Dedifferentiated amniotic fluid mesenchymal stem cell (primary cell): ENCODE measurements around the gene ZNF548.
"Not testable (repeated sequence)": the region's sequence is repeated elsewhere in the genome, so short reads cannot be mapped to it uniquely, and the experiment has no call there.

Experiments
- DNase-seq: peaks from one replicate; pipeline ENCODE4 v3.0.0-alpha.2; 2016; ENCODE audit errors: extremely low spot score

ZNF548 gene

DNA sequence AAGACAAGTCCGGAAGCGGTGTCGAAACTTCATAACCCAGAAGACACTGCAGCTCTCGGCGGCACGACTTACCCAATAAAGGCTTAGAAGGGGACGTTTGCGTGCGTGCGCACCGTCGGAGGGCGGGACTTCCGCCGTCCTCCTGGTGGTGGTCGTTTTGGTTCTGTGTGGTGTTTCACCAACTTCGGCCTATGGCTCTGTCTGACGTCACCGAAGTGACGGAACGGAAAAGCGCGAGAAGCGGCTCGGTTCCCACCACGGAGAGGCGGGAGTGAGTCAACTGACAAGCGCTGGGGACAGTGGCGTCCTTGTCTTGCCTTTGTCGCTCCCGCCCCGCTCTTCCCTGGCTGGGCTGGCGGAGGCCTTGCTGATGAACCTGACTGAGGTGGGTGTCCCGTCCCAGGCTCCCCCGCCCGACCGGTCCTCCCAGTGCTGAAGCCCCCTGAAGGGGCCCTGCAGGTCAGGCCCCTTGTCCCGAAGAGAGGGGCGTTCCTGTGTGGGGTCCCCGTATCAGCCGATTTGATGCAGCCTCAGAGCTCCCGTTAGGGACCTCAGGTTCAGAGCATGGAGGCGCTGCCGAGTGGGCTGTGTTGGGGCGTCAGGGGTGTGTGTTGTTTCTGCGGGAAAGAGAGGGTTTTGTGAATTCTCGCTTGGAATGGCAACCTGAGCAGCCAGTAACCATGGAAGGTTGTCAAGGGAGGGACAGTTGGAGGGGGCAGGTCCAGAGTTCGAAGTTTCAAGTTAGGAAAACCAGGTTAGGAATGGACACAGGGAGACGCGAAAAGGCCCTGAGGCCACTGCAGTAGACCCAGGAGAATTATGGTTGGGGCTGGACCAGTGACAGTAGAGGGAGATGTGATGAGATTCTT lies at the start of gene ZNF548:
Gene ZNF548, plus strand, starts transcription at position 125 of the 869 bp plus-strand sequence. Its CDS starts 246 bp downstream, at position 371.
- peak; percentile 97 for DNase-seq

DNA sequence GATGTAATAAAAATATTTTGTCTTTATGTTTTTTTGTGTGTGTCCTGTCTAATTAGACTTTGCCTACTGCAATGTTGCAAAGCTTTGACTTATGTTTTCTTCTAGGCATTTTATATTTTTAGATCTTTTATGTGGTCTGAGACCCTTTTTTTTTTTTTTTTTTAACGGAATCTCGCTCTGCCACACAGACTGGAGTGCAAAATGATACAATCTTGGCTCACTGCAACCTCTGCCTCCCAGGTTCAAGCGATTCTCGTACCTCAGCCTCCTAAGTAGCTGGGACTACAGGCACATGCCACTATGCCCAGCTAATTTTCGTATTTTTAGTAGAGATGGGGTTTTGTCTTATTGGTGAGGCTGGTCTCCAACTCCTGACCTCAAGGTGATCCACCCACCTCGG lies 47.1 kb upstream of the ZNF548 start:
- no peak for DNase-seq

DNA sequence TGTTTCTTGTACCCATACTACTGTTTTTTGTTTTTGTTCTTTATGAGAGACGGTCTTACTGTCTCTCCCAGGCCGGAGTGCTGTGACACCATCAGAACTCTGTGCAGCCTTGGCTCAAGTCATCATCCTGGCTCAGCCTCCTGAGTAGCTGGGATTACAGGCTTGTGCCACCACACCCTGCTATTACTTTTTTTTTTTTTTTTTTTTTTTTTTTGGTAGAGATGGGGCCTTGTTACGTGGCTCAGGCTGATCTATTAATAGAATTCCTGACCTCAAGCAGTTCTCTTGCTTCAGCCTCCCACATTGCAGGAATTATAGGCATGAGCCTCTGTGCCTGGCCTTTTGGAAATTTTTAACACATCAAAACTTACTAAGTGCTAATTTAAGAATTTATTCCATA lies 41.5 kb upstream of the ZNF548 start:
- peak; percentile 35 for DNase-seq

DNA sequence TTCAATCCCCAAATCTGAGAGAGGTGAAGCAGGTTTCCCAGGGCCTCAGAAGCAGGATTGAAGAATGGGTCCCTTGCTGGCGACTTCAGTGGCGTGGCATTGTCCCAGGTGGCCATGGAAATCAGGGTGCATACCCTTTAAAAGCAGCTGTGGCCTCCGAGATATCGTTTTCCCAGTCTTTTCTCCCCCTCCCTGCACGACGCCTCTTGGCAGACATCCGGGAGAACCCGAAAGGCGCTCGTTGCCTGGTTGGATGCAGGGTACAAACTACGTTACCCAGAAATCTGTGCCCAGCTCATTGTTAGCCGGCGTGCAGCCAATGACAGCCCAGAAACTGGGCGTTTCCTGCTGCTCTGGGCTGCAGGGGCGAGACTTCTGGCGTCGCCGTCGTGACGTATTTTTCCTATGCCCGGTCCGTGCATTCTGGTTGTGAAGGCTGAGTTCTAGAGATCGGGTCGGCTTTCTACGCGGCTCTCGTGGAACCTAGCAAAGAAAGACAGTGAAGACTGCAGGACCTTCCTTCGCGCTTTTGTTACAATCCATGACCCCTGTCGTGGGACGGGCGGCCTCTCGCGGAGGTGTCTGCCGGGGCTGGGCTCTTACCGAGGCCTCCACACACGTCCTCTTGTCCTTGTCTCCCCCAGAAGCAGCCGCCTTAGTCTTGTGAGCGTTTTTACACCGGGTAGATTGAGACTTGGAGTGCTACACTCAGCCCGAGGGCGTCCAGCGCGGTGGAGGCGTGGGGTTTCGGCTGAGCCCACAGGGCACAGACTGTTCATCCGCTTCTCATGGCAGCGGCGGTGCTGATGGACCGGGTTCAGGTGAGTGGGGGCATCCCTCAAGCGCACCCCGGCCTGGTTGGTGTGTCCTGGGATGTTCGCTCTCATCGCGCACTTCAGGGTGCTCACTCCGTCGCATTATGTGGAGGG lies 38.5 kb upstream of the ZNF548 start, which contains the start of gene ZNF304:
Gene ZNF304, plus strand, starts transcription at position 395 of the 929 bp plus-strand sequence. Its CDS starts 394 bp downstream, at position 789.
- DNase-seq, result peak; percentile 96

DNA sequence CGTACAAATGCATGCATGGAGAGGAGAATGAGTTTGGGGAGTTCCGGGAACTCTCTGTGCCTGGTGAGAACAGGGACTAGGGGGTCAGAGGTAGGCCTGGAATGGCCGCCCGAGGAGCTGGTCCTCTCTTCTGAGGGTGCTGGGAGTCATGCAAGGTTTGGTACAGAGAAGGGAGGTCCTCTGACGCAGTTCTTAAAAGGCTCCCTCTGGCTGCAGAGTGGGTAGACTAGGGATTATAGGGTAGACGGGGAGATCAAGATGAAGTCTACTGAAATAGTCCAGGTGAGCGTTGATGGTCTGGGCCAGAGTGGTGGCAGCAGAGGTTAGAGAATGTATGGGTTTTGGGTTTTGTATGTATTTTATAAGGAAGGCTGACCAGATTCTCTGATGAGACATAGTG lies 37.8 kb upstream of the ZNF548 start:
- no peak for DNase-seq

DNA sequence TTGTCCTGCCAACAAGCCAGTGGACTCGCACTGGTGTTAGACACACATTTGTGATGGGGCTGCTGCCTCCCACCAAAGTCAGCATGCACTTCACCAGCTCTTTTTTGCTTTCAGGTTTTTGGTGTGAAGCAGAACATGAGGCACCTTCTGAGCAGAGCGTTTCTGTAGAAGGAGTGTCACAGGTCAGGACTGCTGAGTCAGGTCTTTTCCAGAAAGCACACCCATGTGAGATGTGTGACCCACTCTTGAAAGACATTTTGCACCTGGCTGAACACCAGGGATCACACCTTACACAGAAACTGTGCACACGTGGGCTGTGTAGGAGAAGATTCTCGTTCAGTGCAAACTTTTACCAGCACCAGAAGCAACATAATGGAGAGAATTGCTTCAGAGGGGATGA lies 33.7 kb upstream of the ZNF548 start:
- DNase-seq, result no peak

DNA sequence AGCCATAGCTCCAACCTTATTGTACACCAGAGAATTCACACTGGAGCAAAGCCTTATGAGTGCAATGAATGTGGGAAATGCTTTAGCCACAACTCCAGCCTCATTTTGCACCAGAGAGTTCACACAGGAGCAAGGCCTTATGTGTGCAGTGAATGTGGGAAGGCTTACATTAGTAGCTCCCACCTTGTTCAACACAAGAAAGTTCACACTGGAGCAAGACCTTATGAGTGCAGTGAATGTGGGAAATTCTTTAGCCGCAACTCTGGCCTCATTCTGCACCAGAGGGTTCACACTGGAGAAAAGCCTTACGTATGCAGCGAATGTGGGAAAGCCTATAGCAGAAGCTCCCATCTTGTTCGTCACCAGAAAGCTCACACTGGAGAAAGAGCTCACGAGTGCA lies 32.2 kb upstream of the ZNF548 start:
- DNase-seq, result no peak

DNA sequence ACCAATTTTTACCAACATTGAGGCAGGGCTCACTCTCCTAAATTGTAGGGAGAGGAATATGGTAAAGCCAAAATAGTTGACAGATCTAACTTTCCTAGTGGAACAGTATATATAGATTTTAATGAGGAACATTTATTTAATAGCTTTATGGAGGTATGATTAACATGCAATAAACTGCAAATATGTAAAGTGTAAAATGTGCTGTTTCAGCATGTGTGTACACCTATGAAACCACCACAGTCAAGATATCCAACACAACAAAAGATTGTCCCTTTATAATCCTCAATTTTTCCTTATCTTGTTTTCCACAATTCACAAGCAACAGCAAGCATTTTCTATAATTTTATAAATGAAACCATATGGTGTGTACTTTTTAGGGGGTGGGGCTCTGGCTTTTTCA lies 30.4 kb upstream of the ZNF548 start:
- DNase-seq, result no peak

DNA sequence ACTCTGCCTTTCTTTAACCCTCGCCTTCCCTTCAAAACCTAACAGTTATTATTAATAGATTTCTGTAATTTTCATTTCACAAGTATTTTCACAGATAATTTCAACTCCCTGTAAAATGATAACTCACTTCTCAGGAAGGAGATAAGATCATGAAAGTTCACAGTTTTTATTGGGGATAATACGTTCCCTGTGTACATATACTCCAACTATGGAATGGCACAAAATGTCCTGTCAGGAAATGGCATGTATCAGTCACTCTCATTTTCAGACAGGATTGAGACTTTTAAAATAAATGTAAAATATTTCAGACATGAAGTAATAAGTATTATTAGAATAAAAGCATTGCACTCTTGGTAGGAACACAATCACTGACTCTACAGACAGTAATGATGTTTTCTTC lies 27.2 kb upstream of the ZNF548 start:
- no peak for DNase-seq

DNA sequence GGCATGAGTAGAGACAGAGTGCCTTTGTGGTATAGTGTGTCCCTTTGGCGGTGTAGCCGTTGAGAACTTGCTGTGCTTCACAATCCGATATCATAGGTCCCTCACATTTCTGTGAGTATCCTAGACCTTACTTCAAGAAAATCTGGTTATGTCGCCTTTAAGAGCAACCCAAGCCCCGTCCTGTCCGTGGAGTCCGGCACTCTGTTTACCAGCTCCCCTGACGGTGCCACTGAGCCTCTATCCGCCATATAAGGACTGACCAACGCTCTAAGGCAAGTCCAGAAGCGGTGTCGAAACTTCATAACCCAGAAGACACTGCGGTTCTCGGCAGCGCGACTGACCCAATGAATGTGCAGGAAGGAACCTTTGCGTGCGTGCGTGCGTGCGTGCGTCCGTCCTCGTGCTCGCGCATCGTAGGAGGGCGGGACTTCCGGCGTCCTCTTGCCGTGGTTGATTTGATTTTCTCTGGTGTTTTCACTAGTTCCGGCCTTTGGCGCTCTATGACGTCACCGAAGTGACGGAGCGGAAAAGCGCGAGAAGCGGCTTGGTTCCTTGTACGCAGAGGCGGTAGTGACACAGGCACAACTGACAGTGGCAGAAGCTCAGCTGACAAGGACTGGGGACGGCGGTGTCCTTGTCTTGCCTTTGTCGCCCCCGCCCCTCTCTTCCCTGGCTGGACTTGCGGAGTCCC lies 26.5 kb upstream of the ZNF548 start, which contains the start of the genes TRAPPC2B and ZNF547:
Gene TRAPPC2B, plus strand, starts transcription at position 555 of the 691 bp plus-strand sequence. CDS start 1,283 bp downstream, outside the sequence.
Gene ZNF547, plus strand, starts transcription at position 555 of the 691 bp plus-strand sequence. CDS start 5,005 bp downstream, outside the sequence.
- DNase-seq, result peak; percentile 100

DNA sequence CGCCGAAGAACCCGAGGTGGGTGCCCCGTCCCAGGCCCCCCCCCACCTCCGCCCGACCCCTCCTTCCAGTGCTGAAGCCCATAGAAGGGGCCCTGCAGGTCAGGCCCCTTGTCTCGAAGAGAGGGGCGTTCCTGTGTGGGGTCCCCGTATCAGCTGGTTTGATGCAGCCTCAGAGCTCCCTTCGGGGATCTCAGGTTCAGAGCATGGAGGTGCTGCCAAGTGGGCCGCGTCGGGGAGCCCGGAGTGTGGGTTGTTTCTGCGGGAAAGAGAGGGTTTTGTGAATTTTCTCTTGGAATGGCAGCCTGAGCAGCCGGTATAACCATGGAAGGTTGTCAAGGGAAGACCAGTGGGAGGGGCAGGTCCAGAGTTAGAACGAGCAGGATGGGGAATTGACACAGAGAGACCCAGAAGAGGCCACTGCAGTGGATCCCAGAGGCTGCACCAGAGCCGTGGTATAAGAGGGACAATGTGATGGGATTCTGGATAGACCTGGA lies 25.9 kb upstream of the ZNF548 start:
- DNase-seq, result peak; percentile 20

DNA sequence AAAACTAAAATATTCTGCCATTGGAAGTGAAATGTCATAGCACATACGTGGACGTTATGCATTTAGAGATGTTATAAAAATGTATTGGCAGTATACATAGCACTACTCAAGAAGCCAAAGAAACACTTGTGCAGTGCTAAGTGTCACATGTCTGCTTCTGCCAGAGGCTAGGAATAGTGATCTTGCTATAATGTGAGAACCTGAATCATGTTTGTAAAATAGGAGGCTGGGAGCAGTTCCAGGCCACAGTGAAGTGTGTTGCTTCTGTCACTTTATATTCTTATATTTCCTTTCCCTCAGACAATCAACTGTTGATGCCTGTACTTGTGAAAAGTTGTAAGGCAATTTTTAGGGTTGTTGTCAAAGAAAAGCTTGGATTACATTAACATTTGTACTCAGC lies 22.9 kb upstream of the ZNF548 start:
- DNase-seq, result no peak

DNA sequence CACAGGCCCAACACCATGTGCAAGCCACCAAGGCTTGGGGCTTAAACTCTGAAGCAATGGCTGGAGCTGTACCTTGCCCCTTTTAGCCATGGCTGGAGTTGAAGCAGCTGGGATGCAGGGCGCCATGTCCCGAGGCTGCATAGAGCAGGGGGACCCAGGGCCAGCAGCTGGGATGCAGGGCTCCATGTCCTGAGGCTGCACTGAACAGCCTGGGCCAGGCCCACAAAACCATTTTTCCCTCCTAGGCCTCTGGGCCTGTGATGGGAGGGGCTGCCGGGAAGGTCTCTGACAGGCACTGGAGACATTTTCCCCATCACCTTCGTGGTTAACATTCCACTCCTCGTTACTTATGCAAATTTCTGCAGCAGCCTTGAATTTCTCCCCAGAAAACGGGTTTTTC lies 15.5 kb upstream of the ZNF548 start:
- DNase-seq, result no peak

DNA sequence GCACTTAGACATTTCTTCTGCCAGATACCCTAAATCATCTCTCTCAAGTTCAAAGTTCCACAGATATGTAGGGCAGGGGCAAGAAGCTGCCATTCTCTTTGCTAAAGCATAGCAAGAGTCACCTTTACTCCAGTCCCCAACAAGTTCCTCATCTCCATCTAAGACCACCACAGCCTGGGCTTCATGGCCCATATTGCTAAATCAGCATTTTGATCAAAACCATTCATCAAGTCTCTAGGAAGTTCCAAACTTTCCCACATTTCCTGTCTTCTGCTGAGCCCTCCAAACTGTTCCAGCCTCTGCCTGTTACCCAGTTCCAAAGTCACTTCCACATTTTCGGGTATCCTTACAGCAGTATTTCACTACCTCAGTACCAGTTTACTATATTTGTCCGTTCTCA lies 15.0 kb upstream of the ZNF548 start:
- DNase-seq, result not testable (repeated sequence)

DNA sequence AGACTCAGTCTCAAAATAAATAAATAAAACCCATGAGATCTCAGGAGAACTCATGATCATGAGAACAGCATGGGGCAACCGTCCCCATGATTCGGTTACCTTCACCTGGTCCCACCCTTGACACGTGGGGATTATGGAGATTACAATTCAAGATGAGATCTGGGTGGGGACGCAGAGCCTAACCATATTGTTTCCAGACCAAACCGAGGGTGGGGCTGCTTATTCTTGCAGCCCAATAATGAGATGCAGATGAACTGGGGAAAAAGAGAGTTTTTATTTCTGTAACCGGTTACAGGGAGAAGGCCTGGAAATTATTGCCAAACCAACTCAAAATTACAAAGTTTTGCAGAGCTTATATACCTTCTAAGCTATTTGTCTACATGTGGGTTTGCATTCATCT lies 13.5 kb upstream of the ZNF548 start:
- DNase-seq, result no peak

DNA sequence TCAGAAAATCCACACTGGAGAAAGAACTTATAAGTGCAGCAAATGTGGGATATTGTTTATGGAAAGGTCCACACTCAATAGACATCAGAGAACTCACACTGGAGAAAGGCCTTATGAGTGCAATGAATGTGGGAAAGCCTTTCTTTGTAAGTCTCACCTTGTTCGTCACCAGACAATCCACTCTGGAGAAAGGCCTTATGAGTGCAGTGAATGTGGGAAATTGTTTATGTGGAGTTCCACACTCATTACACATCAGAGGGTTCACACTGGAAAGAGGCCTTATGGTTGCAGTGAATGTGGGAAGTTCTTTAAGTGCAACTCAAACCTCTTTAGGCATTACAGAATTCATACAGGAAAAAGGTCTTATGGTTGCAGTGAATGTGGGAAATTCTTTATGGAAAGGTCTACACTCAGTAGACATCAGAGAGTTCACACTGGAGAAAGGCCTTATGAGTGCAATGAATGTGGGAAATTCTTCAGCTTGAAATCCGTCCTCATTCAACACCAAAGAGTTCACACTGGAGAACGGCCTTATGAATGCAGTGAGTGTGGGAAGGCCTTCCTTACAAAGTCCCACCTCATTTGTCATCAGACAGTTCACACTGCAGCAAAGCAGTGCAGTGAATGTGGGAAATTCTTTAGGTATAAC lies 12.0 kb upstream of the ZNF548 start:
- DNase-seq, result no peak

DNA sequence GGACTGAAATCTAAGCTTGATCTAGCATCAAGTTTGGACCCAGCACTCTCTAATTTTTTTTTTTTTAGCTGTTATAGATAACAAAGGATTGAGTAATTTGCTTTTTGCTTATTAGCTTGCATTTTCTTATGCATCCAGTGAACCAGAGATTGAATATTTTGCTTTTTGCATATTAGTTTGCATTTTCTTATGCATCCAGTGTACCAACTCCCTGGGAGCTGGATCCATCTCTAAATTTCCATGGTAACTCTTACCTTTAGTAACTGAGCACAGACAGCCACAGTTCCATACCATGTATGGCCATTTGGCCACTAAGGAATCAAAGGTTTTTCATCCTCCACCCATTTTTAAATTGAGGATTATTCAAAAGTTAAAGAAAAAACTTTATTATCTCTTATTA lies 8.7 kb upstream of the ZNF548 start:
- no peak for DNase-seq

DNA sequence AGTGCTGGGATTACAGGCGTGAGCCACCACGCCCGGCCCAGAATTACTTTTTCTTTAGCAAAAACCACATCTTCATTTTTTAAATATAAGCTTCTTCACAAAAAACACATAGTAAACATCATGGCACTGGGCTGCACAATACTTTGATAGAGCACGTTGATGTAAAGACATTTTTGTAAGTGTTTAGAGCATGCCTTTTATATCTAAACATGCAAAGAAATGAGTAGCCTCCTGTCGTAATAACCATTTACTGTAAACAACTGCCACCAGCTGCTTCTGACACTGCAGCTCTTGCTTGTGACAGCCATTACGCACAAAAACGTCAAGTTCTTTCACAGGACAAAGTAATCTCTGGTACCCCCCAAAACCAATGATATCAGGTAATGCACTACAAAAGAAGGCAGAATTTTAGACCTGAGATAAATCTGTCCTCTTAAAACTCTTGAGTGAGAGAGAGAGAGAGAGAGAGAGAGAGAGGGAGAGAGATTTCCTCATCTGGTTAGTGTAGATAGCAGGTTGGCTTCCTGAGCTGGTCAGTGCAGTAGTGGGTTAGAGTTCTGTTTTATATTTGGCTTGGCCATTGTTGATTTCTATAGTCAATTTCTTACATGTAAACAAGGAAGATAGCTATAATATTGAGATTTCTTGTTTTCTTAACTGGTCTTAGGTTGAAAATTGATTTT lies 6.7 kb upstream of the ZNF548 start:
- DNase-seq, result no peak

DNA sequence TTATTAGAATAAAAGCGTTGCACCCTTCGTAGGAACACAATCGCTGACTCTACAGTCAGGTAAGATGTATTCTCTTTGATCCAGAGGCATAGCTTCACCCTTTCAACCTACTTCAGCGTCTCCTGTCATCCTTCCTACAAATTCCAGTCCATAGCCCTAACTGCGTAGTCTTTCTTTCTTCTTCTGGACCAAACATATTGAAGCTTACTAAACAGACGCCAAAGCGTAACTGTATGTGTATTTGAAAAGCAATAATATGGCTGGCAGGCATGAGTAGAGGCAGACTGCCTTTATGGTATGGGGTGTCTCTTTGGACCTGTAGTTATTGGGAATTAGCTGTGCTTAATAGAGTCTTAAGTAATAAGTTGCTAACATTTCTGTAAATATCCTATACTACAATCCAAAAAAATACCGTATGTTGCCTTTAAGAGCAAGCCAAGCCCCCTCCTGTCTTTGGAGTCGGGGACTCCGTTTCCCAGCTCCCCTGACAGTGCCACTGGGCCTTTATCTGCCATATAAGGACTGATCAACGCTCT lies 392 bp upstream of the ZNF548 start:
- DNase-seq, result no peak

DNA sequence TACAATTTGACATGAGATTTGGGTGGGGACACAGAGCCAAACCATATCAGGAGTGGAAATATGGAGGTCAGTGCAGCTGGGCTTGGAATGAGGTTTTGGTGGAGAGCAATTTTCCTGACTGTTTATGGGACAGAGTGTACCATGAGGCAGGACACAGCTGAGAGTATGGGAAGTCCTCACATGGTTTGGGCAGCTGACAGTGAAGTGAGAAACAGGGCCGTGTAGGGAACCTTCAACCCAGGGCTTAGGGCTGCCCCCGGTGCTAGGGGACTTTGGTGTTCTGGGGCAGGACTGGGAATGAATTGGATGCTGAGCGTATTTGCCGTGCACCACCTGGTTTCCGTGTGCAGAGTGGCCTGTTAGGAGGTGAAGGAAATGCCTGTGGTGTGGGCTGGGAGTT lies 6.1 kb downstream of the ZNF548 start:
- DNase-seq, result no peak
